Activated naive CD4-positive, alpha-beta T cell (primary cell): Measurements from ENCODE around the gene NDRG3.
A peak's percentile ranks its signal among the peaks of the same experiment; 100 is the strongest.
"Not testable (repeated sequence)": the region's sequence is repeated elsewhere in the genome, so short reads cannot be mapped to it uniquely, and the experiment has no call there.

Source experiments
- DNase-seq, 4 experiments: peaks; one replicate each; lab custom pipeline; 2025; lab: John Stamatoyannopoulos, UW

NDRG3 gene

DNA sequence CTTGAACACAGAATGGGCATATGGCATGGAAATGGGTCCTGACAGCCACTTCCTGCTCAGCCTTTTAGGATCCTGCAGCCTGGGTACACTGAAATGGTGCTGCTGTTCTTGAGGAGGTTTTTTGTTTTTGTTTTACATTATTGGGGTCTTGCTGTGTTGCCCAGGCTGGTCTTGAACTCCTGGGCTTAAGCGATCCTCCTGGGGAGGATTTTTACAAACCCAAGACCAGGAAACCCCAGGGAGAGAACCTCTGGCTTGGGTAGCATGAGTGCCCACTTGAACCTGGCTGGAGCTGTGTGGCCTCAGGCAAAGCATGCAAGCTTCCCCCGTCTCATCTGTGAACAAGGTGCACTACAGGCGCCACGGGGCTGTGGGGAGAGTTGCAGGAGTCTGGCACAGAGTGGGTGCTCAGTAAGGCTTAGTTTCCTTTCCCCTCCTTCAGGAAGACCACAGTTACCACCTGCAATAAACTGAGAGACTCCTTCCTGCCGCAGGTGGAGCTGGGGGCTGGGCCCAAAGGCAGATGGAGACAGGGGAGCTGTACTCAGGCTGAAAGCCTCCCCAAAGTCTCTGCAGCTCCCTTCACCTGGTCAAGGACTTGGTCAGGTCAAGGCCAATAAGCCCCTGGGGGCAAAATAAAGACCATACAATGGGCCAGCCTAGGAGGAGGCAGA, 101.7 kb downstream of the NDRG3 start:
- DNase-seq, result peak in 2 of 4 experiments; percentile 8 to 25

DNA sequence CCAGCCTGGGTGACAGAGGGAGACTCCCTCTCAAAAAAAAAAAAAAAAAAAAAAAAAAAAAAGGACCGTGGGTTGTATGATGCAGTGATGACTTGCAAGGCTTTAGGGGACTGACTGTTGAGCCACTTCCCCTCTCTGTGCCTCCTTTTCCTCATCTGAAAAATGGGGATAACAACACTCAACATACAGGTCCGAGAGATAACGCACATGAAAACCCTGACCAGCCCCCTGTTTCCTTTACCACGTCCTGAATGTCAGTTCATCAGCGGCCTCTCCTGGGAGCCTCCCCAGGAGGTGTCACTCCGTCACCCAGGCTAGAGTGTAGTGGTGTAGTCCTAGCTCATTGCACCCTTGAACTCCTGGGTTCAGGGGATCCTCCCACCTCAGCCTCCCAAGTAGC, 103.8 kb downstream of the NDRG3 start:
- DNase-seq, result no peak

DNA sequence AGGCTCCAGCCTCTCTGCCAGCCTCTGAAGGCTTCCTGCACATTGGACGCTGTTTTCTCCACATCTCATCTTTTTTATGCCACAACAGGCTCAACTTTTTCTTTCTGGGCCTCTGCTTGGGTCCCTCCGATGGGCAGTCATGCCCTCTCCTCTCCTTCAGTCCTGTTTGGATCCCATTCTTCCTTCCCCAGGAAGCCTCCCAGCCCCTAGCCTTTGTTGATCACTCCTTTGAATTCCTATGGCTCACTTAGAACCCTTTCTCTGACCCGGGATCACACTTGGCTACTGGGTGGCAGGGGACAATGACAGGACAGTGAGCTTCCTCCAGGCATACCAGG, 104.4 kb downstream of the NDRG3 start:
- no peak for DNase-seq

DNA sequence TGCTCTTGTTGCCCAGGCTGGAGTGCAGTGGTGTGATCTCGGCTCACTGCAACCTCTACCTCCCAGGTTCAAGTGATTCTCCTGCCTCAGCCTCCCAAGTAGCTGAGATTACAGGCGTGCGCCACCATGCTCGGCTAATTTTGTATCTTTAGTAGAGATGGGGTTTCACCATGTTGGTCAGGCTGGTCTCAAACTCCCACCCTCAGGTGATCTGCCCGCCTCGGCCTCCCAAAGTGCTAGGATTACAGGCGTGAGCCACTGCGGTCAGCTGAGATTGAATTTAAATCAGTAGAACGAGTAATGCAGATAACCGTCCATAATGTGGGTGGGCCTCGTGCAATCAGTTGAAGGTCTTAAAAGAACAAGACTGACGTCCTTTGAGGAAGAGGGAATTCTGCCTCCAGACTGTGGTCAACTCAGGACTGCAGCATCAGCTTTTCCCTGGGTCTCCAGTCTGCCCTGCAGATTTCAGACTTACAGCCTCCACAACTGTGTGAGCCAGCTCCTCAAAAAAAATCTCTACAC, 107.0 kb downstream of the NDRG3 start:
- DNase-seq, result not testable (repeated sequence)

- DNase-seq, result no peak
Observed at GRCh38 chr20:36634342-36634741, 111.5 kb downstream of the NDRG3 start.

GRCh38 chr20:36633285-36633772, 112.6 kb downstream of the NDRG3 start:
- DNase-seq, result no peak

- DNase-seq, result no peak
Observed at GRCh38 chr20:36632487-36633284, 113.2 kb downstream of the NDRG3 start.

DNA sequence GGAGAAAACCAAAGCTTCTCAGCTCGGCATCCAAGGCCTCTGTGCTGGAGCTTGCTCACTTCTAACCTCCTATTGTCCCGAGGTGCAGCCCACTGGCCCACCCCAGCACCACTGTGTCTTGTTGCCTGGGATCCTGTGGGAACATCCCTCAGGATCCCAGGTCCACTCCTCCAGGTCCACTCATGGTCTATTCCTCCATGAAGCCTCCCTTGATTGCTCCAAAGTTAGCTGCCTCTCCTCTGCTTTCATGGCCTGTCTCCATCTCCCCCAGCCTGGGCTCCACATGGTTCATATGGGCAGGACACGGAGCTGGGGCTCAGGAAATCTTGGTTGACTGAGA, 113.8 kb downstream of the NDRG3 start:
- DNase-seq, result no peak

DNA sequence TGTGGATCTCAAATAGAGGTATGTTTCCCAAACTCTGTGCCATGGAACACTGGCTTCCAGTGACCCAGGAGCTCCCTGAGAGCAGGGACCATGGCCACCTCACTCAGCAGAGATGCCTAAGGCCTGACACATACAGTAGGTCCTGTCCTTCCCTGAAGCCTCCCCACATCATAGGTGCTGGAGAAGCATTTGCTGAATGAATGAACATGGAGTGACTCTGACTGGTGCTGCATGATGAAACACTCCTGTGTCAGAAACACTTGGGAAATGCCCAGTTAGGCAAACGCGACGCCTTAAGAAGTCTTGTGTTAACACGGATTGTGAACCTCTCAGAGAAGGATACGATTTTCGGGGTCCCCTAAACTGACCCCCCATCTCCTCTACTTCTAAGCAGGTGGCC, 114.2 kb downstream of the NDRG3 start:
- DNase-seq, result no peak

- peak in 1 of 4 experiments; percentile 24 for DNase-seq
Observed at GRCh38 chr20:36629719-36630681, 115.9 kb downstream of the NDRG3 start.

GRCh38 chr20:36628076-36628475, 117.8 kb downstream of the NDRG3 start:
- no peak for DNase-seq

- DNase-seq, result no peak
Observed at GRCh38 chr20:36624944-36625324, 121.0 kb downstream of the NDRG3 start.

DNA sequence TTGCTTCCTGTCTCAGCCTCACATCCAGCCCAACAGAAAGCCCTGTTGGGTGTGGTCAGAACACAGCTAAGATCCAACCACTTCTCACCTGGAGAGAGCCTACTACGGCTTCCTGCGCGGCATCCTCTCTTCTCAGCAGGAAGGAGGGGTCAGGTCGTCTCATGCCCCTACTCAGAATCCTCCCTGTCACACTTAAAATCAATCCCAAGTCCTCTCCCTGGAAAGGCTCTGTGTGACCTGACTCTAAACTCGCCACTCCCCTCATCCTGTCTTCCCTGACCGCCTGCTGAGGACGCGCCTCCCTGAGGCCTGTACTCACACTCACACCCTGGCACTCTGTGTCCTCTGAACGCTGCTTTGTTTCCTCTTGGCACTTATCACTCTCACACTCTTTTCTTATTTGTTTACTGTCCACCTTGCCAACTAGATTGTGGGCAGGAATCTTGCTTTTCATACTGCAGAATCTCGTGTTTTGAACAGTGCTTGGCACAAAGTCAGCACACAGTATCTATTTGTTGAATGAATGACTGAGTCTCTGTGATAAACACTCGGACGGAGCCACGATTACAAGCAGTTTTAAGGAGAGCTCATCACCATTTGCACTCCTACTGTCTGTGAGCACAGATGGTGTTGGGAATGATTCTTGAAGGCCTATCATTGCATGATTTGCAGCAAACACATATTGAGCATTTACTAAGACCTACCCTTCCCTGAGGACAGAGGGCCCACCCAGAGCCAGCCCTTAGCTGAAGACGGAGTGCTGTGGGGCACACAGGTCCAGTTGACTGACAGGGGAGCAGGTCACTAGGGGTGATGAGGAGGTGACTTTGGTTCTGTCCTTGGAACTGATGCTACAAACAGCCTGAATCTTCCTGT, 121.6 kb downstream of the NDRG3 start:
- no peak for DNase-seq

DNA sequence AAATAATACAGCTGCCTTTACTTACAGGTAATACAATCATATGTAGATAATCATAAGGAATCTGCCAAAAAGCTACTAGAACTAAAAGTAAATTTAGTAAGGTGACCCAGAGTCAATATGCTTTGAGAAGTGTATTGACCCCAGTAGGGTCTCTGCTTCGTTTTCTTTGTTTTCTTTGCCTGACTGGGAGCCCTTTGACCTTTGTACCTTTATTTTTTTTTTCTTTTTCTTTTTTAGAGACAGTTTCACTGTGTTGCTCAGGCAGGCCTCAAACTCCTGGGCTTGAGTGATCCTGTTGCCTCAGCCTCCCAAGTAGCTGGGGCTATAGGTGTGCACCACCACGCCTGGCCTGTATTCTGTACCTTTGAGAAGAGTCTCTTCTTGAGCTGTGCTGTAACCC, 122.4 kb downstream of the NDRG3 start:
- no peak for DNase-seq

DNA sequence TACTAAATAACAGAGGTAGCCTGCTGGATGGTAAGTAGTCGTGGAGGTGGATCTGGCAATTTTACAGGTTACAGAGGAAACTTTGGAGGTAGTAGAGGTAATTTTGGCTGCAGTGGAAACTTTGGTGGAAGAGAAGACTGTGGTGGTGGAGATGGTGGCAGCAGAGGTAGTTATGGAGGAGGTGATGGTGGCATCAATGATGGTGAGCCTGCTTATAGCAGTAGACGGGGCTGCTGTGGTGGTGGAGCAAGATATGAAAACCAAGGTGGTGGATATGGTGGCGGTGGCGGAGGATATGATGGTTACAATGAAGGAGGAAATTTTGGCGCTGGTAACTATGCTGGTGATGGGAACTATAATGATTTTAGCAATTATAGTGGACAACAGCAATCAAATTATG, 125.0 kb downstream of the NDRG3 start:
- DNase-seq, result no peak

GRCh38 chr20:36614781-36615557, 130.9 kb downstream of the NDRG3 start:
- DNase-seq, result no peak

DNA sequence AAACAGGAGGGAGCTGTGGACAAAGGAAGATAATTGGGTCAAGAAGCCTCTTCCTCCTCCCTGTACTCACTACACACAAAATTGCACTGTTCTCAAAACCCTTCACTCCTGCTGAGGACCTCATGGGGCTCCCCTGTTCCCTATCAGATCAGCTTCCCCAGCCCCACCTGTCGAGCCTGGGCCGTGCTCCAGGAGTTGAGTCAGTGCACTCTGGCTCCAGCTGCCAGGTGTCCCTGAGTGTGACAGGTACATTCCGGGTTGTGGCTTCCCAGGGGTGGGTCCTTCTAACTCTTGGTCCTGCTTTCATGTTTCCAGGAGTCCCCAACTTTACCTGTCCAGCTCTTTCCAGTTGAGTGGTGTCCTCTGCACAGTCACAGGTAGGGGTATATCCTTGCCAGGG, 131.9 kb downstream of the NDRG3 start:
- DNase-seq, result no peak

GRCh38 chr20:36611625-36612024, 134.3 kb downstream of the NDRG3 start:
- no peak for DNase-seq

DNA sequence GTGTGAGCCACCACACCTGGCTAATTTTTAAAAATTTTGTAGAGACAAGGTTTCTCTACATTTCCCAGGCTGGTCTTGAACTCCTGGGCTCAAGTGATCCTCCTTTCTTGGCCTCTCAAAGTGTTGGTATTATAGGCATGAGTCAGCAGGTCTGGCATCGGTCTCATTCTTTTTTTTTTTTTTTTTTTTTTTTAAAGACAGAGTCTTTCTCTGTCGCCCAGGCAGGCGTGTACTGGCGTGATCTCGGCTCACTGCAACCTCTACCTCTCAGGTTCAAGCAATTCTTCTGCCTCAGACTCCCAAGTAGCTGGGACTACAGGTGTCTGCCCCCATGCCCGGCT, 137.5 kb downstream of the NDRG3 start:
- DNase-seq, result not testable (repeated sequence)

- no peak for DNase-seq
Observed at GRCh38 chr20:36607586-36608387, 138.1 kb downstream of the NDRG3 start.
